ENCODE measurements around the gene RASD1. TPM values are rescaled to one million over a fixed set of nuclear protein-coding genes. Genes with fewer than 3 reads are reported as not detected.

The RASD1 gene
- total and polyA plus RNA-seq, 4 donors, result 0.89 to 46.7 (median 14.7) TPM

- no peaks in the 10 kb centered on the region for H3K4me1 ChIP-seq (ENCODE audit: control insufficient read depth in 4 of 4, insufficient read depth in 4 of 4, low read length in 3 of 4)
- peaks cover 3 to 28% (median 9%) of the 10 kb centered on the region in 4 donors for H3K36me3 ChIP-seq (ENCODE audit: control insufficient read depth in 4 of 4, insufficient read depth in 3 of 4, low read depth in 1 of 4, low read length in 3 of 4)
- TF ChIP-seq, protein P1, sequence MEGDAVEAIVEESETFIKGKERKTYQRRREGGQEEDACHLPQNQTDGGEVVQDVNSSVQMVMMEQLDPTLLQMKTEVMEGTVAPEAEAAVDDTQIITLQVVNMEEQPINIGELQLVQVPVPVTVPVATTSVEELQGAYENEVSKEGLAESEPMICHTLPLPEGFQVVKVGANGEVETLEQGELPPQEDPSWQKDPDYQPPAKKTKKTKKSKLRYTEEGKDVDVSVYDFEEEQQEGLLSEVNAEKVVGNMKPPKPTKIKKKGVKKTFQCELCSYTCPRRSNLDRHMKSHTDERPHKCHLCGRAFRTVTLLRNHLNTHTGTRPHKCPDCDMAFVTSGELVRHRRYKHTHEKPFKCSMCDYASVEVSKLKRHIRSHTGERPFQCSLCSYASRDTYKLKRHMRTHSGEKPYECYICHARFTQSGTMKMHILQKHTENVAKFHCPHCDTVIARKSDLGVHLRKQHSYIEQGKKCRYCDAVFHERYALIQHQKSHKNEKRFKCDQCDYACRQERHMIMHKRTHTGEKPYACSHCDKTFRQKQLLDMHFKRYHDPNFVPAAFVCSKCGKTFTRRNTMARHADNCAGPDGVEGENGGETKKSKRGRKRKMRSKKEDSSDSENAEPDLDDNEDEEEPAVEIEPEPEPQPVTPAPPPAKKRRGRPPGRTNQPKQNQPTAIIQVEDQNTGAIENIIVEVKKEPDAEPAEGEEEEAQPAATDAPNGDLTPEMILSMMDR (IDR thresholded peaks at IDR 0.05; ENCODE audit: low read depth, low read length, missing input control), result no peak
- TF ChIP-seq ATF3 (IDR thresholded peaks at IDR 0.05) (no peak), SP1 (IDR thresholded peaks at IDR 0.05) (no peak), EGR1 (IDR thresholded peaks at IDR 0.05; ENCODE audit: low read depth in 2 of 2) (no peak), FOXA1 (IDR thresholded peaks at IDR 0.05) (no peak), REST (IDR thresholded peaks at IDR 0.05) (no peak), GABPA (IDR thresholded peaks at IDR 0.05 in 1 of 2, conservative IDR thresholded peaks at IDR 0.05 in 1 of 2) (no peak), HNF4A (conservative IDR thresholded peaks at IDR 0.05) (no peak), MAX (IDR thresholded peaks at IDR 0.05) (no peak), JUND (IDR thresholded peaks at IDR 0.05) (no peak), RAD21 (IDR thresholded peaks at IDR 0.05) (no peak), RXRA (IDR thresholded peaks at IDR 0.05) (no peak), NR2F2 (IDR thresholded peaks at IDR 0.05) (no peak), FOXA2 (IDR thresholded peaks at IDR 0.05) (no peak), YY1 (IDR thresholded peaks at IDR 0.05) (no peak), HNF4G (IDR thresholded peaks at IDR 0.05) (no peak), TAF1 (conservative IDR thresholded peaks at IDR 0.05) (no peak)
- TF ChIP-seq, protein P2, sequence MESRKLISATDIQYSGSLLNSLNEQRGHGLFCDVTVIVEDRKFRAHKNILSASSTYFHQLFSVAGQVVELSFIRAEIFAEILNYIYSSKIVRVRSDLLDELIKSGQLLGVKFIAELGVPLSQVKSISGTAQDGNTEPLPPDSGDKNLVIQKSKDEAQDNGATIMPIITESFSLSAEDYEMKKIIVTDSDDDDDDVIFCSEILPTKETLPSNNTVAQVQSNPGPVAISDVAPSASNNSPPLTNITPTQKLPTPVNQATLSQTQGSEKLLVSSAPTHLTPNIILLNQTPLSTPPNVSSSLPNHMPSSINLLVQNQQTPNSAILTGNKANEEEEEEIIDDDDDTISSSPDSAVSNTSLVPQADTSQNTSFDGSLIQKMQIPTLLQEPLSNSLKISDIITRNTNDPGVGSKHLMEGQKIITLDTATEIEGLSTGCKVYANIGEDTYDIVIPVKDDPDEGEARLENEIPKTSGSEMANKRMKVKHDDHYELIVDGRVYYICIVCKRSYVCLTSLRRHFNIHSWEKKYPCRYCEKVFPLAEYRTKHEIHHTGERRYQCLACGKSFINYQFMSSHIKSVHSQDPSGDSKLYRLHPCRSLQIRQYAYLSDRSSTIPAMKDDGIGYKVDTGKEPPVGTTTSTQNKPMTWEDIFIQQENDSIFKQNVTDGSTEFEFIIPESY (IDR thresholded peaks at IDR 0.05), result no peak
- H3K27ac ChIP-seq (ENCODE audit: low read depth in 1 of 2, low read length in 2 of 2), result no peak overlapping the region
- H3K4me3 ChIP-seq (ENCODE audit: low read depth in 1 of 3, low read length in 3 of 3), result no peak overlapping the region
- WGBS, result 96% methylated on average over 33 of the region's 33 CpGs
- no peak overlapping the region for H3K9ac ChIP-seq (ENCODE audit: low read depth in 1 of 2, low read length in 2 of 2)
- no peaks in the 10 kb centered on the region for H3K27me3 ChIP-seq (ENCODE audit: control insufficient read depth in 4 of 4, insufficient read depth in 4 of 4, low read length in 3 of 4)
- DNase-seq (ENCODE audit: low spot score), result no peak
- H3K9me3 ChIP-seq (ENCODE audit: control insufficient read depth in 4 of 4, low read length in 3 of 4), result no peaks in the 10 kb centered on the region
These were observed 12.7 kb upstream of the RASD1 start for GRCh38 chr17:17508646-17509591.

Measured in liver (tissue), 9 donors.